ENCODE data around the gene KCNG2.

- TF ChIP-seq CTCF (IDR thresholded peaks at IDR 0.05) (no peak), POLR2A (IDR thresholded peaks at IDR 0.05) (no peak)
Measured at GRCh38 chr18:79938196-79938595, 140.5 kb downstream of the KCNG2 start.
